NCI-H1092 treated with DMSO at 0.1 percent for 48 hours (cell line): ENCODE measurements around the gene SUSD1.
"Not testable (repeated sequence)": the region's sequence is repeated elsewhere in the genome, so short reads cannot be mapped to it uniquely, and the experiment has no call there.

Source experiments
- DNase-seq: peaks from one replicate; lab custom pipeline; 2025; lab: John Stamatoyannopoulos, UW

SUSD1 gene

DNA sequence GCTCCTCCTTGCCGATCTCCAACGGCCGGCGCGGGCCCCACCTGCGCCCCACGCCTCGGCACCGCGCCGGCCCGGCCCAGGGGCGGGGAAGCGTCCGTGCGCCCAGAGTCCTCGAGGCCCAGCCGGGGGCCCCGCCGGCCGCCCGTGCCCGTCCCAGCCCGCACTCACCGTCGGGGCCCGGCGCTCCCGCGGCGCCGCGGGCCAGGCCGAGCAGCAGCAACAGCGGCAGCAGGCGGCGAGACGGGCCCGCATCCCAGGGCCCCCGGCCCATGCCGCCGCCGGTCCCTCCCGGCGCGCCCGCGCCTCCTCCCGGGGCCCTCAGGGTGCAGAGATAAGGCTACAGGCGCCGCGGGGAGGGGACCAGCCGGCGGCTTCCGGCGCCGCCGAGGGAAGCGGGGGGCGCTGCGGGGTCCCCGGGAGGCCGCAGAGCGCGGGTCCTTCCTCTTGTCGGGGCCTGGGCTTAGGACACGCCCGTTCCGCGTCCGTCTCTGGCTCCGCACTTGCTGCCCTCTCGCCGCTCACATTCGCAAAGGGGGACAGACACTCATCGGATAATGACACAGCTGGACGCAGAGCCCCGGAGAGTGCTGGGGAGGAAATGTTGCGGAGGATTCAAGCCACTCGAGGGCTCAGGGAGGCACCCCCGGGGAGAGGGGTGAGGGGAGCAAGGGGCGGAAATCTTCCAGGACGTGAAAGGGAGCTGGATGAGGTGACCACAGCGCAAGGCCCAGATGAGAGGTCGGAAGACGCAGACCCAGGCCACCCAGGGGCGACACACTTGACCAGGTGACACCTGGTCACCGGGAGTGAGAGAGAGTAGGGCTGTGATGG lies at the start of gene SUSD1:
Gene SUSD1 (minus strand): TSS at position 333 of the 831 bp plus-strand sequence. CDS start 62 bp downstream, at position 271.
- peak; percentile 56 for DNase-seq

DNA sequence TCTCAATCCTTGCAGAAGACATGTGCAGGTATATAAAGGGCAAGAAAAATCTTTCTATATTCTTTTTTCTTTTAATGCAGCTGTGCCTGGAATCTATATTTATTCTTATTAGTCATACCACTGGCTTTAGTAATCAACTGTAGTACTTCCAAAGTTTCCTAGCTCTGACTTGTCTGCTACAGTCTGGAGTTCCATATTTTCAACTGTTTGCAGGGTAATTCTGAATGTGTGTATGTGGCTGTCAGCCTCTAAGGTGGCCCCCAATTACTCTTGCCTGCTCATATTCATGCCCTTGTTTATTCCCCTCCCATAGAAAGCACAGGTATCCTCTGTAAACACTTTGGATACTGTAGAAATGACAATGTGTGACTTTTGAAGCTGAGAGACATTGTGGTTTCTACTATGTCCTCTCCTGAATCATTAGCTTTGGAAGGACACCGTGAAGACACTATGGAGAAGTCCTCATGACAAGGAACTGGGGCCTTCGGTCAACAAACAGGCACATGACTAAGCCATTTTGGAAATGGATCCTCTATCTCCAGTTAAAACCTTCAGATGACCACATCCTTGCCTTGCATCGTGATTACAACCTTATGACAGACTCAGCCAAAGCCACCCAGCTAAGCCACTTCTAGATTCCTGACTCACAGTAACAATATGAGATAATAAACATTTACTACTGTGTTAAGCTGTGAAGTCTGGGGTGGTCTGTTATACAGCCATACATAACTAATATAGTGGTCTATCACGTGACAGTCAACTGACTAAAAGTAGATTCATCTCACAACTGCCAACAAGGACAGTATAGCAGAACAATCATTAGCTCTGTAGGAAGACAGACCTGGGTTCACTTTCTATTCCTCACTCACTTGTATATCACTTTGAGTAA lies 49.5 kb upstream of the SUSD1 start:
- DNase-seq: no peak

DNA sequence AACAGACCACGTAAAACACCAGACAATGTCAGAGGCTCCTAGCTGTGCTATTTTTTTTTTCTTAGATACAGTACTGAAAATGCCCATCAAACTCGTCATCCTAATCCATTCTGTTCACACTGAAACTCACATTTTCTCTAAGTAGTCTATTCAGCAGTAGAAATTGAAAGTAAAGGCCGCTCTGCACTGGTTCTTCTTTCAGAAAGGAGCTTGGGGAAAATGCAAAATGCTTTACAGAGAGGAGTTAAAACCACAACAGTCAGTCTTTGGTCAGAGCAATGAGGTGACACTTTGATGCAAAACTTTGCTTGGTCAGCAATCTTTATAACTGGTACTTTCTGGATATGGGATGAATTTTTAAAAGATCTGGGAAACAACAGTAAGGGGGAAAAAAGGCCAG lies 43.8 kb upstream of the SUSD1 start:
- no peak for DNase-seq

DNA sequence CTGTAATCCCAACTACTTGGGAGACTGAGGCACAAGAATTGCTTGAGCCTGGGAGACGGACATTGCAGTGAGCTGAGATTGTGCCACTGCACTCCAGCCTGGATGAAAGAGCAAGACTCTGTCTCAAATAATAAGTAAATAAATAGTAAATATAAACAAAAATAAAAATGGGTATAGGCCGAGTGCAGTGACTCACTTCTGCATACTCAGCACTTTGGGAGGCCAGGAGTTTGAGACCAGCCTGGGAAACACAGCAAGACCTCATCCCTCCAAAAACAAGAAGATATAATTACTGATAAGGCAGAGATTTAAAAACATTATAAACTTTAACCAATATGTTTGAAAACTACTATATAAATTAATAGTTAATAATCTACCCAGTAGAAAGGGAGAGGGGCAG lies 37.8 kb upstream of the SUSD1 start:
- no peak for DNase-seq

DNA sequence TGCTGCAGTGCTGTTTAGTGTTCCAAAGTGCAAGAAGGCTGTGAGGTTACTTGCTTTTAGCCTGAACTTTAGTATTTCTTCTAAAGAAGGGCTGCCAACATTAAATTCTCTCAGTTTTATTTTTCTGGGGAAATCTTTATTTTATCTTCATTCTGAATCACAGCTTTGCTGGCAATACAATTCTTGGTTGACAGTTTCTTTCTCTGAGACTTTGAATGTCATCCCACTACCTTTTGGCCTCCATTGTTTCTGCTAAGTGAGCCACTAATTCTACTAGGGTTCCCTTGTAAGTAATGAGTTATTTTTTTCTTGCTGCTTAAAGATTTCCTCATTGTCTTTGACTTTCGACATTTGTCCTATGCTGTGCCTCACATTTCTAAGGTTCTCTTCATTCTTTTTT lies 32.4 kb upstream of the SUSD1 start:
- DNase-seq: no peak

DNA sequence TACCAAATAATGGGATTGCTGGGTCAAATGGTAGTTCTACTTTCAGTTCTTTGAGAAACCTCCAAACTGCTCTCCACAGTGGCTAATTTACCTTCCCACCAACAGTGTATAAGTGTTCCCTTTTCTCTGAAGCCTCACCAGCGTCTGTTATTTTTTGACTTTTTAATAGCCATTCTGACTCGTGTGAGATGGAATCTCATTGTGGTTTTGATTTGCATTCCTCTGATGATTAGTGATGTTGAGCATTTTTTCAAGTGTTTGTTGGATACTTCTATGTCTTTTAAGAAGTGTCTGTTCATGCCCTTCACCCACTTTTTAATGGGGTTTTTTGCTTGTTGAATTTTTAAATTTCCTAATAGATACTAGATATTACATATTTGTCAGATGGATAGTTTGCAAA lies 28.4 kb upstream of the SUSD1 start:
- DNase-seq: no peak

DNA sequence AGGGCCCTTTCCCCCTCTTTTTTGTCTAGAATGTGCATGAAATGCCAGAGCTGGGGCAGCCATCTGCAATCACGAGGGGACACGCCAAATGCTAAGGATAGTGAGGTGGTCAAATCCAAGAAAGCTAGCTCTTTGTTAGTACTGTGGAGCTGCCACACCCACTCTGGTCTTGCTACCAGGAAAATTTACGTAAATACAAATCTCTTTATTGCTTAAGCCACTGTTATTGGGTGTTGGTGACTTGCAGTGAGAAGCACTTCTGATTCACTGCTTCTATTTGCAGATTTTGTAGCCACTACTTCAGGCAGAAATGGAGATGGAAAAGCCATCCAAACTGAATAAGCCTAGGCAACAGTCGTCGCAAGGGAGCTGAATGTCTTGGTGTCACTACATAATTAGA lies 25.6 kb upstream of the SUSD1 start:
- DNase-seq: no peak

DNA sequence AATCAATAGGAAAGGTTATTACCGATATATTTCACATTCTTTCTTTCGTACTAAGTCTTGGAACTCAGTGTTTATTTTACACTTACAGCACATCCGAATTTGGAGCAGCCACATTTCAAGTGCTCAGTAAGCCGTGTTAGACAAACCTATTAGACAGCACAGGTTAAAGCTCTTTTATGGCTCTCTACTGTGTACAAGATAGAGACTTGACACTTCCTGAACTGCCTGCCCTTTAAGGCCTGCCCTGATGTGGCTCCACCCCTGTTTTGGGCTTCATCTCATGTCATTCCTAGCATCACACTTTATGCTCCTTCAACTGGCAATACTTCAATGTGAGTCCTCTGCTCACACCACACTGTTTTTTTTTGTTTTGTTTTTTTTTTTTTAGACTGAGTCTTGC lies 23.5 kb upstream of the SUSD1 start:
- DNase-seq: no peak

DNA sequence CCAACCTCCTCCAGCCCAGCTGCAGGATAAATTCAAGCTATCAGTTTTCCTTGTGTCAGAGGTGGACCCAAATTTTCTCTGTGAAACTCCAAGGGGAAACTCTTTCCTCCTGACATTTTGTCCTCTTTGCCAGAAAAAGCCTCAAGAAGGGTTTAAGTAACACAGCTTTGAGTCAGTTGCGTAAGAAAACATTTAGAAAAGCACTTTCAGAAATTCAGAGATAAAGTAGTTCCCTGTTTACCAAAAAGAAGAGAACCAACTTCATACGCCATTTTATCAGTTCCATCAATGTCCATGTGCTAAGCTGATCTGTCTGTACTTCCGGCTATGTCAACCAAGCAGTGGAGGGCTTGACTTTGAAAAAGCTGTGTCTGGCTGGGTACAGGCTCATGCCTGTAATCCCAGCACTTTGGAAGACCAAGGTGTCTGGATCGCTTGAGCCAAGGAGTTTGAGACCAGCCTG lies 19.9 kb upstream of the SUSD1 start:
- DNase-seq: no peak

DNA sequence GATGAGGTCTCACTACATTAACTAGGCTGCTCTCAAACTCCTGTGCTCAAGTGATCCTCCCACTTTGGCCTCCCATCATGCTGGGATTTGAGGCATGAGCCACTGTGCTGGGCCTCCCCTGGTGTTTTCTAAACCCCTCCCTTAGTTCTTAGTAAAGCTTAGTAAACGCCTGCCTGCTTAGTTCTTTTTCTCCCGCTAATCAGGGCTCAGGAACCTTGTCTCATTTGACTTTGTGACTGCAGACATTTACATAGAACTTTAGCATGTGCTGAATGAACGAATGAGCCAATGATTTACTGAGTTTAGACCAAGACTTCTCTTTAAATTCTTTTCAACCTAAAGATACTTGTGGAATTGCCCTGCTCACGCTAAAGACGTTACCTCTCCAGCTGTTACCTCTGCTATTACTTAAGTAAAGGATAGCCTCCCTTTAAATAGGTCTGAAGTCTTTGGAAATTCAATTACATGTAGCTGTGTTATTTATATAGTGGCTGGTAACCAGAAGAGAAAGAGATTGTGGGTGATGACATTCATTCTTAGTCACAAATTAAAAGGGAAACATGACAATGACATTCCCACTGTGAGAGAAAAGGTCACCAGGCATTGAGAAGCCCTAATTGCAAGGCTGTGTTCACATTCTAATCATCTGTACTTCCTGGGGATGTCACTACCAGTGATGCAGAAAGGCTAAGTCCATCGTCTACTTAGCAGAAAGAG lies 18.6 kb upstream of the SUSD1 start:
- DNase-seq: no peak

DNA sequence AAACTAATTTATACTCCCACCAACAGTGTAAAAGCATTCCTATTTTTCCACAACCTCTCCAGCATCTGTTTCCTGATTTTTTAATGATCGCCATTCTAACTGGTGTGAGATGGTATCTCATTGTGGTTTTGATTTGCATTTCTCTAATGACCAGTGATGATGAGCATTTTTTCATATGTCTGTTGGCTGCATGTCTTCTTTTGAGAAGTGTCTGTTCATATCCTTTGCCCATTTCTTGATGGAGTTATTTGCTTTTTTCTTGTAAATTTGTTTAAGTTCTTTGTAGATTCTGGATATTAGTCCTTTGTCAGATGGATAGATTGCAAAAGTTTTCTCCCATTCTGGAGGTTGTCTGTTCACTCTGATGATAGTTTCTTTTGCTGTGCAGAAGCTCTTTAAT lies 15.2 kb upstream of the SUSD1 start:
- DNase-seq: not testable (repeated sequence)

DNA sequence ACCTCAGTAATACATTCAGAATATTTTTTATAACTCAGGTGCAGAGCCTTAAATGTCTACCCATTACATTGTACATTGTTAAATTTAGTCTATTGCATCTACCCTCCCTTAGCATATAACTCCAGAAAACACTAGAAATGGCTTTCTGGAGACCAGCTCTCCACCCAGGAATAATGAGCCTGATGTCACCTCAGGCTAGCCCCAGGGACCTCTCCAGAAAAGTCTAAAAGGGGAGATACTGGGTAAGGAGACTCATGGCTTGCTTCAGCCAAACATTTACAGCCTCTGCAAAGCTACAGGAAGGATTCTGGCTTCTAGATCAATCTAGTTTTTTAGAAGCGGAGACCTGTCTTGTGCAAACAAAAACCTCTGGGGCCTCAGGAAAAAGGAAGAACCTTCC lies 13.8 kb upstream of the SUSD1 start:
- DNase-seq: no peak

DNA sequence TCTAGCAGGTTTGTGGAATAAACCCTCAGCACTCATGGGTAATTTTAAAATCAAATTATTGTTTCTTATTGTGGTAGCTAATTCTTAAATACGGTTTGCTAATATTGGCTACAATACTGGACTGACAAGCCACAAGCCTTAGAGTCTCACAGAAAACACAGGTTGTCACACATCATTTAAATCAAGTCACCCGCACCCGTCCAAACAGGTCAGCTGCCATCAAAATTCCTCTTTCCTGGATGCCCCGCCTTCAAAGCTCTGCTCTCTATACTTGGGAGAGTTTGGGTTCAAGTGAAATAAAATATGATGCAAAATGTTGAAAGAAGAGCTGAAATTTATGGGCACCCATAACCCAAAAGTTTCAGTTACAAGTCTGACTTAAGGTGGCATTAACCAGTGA lies 12.3 kb upstream of the SUSD1 start:
- DNase-seq: no peak

DNA sequence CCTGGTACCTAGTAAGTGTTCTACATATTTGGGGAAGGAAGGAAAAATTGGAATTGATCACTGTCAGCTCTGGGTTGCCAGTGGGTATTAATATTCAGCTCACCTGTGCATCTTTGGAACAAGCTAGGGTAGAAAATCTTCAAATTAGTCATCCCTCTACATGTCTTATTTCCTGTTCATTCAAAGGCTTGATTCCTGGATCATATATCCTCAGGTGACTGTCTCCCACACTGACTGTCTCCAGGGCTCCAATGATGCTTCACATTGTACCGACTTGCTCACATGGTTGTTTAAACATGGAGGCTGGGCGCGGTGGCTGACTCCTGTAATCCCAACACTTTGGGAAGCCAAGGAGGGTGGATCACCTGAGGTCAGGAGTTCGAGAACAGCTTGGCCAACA lies 11.6 kb upstream of the SUSD1 start:
- no peak for DNase-seq

DNA sequence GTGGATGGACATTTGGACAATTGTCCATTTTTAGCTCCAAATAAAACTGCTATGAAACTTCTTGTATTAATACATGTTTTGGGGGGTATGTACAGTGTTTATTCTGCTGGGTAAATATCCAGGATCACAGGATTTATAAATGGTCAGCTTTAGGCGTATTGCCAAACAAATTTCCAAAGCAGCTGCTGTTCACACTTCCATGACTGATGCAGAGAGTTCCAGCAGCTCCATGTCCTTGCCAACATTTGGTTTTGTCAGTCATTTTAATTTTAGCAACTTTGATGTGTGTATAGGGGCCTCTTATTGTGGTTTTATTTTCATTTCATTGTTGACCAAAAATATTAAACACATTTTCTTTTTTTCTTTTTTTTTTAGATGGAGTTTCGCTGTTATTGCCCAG lies 9.8 kb upstream of the SUSD1 start:
- DNase-seq: no peak

DNA sequence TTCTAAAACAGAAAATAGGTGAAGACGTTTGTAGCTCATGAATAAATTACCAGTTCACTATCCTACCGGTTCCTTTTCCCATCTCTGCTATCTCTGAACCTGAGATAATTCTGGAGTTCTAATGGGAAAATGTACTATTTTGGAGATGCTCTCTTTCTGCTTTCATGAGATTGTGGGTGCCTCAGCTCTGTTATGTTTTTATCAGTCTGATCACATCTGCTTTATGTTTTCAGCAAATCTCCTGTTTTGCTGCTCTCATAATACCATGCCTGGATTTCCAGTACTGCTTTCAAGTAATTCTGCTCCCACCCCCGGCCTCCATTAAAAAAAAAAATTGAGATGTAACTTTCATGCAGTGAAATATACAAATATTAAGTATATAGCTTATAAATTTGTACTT lies 9.1 kb upstream of the SUSD1 start:
- no peak for DNase-seq

DNA sequence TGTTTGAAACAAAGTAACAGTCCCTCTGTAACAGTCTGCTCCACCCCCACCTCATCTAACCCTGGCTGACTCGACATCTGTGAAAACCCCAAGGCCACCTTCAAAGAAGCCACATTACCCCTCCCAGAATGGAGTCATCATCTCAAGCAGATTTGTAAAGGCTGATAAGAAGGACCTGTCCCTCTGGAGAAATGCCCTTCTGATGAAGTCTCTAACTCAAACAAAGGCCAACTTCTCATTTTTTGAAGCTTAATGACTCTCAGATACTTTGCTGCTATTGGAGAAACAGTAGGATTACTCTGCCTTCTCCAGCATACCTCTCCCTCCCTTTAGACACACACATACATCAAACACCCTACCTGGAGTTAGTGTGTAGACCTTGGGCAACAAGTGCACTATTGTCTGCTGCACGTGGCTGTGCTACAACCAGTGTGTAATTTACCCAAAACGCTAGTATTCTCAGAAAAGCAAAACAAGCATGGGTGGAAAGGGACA lies 5.3 kb upstream of the SUSD1 start:
- no peak for DNase-seq

DNA sequence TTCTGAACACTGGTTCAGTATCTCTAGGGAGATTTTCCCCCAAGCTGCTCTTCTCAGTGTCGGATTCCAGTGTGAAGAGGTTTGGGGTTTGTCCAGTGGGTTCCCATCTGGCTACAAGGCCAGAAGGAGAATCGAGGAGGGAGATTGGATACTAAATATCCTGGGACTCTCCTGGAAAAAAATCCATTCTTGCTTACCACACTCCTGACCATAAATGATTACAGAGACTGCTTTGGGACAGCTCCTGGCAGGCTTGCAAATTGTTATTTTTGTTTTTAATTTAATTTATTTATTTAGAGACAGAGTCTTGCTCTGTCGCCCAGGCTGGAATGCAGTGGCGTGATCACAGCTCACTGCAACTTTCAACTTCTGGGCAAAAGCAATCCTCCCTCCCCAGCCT lies 4.7 kb upstream of the SUSD1 start:
- DNase-seq: no peak

DNA sequence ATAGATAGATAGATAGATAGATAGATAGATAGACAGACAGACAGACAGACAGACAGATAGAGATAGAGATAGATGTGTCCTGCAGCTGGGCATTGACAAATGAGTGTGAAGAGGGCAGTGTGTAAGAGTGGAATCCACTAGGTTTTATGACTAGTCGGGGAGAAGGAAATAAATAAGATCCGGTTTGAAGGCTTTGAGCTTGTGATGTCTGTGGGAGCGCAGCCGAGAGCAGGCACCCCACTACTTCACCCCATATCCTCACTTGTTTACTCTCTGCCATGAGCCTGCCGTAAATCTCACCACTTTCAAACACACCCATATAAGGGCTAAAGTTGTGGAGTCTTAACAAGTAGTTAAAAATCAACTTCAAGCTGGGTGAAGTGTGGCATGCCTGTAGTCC lies 1.4 kb upstream of the SUSD1 start:
- no peak for DNase-seq

DNA sequence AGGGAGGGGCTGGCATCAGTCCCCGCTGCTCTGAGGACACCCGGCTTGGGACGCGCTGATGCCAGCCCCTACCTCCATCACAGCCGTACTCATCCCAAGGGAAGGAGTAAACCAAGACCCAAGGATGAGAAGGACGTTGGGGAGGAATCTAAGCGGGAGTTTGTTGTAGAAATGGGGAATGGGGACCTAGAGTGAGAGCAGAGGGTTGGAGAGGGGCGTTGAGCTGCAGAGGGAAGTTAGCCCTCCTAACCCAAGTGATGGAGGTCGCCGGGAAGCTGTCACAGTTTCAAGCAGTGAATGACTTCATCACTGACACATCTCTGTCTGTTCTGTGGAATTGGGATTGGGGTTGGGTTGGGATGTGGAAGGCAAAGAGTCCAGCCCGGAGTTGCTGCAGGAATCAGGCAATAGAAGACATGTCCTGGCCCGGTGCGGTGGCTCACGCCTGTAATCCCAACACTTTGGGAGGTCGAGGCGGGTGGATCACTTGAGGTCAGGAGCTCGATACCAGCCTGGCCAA lies 759 bp upstream of the SUSD1 start:
- DNase-seq: no peak

DNA sequence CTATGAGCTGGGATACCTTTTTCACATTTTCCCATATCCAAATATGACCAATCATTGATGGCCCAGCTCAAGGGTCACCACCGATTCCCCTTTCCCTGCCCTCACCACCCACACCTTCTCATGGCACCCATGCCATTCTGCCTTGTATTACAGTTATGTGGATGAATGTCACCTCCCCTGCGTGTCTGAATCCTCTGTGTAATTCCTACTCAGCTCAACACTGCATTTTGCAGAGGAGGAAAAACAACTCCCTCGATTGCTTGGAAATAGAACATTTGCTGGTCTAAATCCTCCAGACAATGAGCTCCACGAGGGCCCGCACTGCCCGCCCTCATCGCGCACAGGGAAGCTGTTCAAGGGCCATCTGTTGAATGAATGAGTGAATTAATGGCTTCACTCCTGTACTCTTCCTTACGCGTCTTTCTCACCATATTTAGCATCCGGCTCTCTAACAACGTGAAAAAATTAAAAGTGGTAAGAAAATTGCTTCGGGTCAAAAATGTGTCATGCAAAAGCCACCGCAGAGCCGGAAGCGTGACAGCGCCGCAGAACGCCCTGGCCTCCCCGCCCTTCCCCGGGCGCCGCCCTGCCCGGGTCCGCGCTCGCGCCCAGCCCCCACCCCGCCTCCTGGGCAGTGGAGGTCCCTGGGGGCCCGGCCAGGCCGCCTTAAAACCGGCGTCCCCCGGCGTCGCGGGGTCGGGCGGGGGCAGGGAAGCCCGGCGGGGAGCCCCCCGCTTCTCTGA lies 704 bp downstream of the SUSD1 start:
- DNase-seq: peak; percentile 70
